HG03066 (cell line): Measurements from ENCODE around the gene AK2.
"Not testable (repeated sequence)": the region's sequence is repeated elsewhere in the genome, so short reads cannot be mapped to it uniquely, and the experiment has no call there.

Experiments
- ATAC-seq: cut with Tn5 transposase; IDR thresholded peaks from one replicate; pipeline ENCODE4 v1.9.1; 2021; ENCODE audit warnings: low read depth; ENCODE audit not compliant: unreplicated experiment

Gene AK2

DNA sequence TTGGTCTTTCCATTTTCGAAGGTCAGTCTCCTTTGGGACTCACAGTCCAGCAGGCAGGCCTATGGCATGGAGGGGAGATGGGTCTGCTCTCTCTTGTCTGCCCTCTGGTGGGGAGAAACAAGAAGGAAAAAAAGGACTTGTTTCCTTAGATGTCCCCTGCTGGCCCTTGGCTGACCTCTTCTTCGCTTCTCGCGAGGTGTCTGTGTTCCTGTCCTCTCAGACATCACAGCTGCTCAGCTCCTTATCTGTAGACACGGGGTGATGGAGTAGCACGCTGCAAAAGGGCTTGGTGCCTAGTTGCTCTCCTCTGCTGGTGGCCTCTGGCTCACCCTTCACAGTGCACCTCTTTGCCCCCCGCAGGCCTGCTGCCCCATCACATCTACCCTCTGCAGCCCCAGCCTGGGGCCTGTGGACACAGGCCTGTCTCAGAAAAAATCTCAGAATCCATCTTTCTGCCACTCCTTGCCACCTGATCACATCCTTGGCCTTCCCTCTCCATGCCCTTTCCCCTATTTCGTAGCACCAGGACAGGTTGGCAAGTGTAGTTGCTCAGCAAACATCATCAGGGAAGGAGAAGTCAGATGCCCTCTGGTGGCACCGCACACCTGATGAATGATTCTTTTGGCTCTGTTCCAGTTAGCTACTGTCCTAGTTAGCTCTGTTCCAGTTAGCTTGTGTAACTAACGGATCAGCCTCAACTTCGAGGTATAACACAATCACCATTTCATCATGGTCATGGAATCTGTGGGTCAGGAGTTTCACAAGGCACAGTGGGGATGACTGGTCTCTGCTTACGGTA lies 18.7 kb upstream of the AK2 start:
- no peak for ATAC-seq

- no peak for ATAC-seq
Observed at GRCh38 chr1:33050221-33051076, 13.8 kb upstream of the AK2 start.

DNA sequence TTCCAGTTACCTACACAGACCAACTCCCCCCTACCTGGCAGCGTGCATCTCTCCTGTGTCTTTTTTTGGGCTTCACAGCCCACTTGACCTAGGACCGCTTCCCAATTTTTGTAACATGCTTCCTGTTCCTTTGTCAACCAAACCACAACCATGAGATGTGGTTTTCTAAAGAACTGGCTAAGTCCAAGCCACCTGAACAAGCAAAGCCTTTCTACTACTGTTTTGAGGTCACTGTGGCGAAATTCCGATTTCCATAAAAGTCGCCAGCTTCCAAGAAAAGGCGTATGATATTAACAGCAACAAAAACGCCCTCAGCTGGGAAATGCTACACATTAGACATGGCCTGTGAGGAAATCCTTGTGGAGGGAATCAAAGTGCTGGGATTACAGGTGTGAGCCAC lies 12.7 kb upstream of the AK2 start:
- ATAC-seq, result no peak

GRCh38 chr1:33048426-33048825 lies 11.7 kb upstream of the AK2 start:
- no peak for ATAC-seq

DNA sequence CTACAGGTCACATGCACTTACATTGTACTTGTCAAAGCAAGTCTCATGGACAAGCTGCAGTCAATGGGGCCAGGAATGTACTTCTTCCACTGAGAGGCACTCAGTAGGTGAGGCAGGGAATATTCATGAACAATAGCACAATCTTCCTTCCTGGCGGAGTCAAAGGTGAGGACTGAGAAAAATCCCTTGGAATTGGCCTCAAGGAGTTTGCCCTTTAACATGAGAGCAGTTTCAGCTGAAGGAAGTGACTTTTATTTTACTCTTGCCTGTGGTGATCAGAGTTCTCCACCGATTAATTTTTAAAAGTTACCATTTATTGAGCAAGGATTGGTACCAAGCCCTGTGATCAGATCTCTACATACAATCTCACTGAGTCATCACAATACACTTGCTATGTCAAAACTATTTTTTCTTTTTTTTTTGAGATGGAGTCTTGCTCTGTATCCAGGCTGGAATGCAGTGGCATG lies 11.2 kb upstream of the AK2 start:
- ATAC-seq, result no peak

GRCh38 chr1:33047290-33047689 lies 10.6 kb upstream of the AK2 start:
- no peak for ATAC-seq

DNA sequence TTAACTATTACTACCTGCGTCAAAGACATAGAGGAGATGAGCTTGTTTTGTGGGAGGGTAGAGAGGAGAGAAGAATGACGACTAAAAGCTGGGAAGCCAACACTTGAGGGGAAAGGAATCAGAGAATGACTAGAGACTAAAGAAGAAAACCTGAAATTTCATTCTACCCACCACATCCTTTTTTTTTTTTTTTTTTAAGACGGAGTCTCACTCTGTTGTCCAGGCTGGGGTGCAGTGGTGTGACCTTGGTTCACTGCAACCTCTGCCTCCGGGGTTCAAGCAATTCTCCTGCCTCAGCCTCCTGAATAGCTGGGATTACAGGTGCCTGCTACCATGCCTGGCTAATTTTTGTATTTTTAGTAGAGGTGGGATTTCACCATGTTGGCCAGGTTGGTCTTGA lies 9.6 kb upstream of the AK2 start:
- ATAC-seq, result not testable (repeated sequence)

DNA sequence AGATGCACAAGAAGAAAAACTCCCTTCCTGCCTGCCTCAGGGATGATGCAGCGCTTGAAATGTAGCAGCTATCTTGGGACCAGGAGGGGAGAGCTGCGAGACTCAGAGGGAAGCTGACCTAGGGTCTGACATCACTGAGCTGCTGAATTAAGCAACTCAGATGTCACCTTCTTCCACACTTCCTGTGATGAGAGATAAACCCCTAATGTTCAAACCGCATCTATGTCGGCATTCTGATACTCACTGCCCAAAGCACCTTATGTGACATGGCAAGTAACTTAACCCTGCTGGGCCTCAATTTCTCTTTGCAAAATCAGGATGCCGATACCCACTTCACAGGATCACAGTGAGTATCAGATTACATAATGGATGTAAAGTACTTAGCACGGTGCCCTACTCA lies 9.1 kb upstream of the AK2 start:
- ATAC-seq, result no peak

- ATAC-seq, result no peak
Observed at GRCh38 chr1:33045246-33045645, 8.6 kb upstream of the AK2 start.

- no peak for ATAC-seq
Observed at GRCh38 chr1:33043267-33044092, 6.8 kb upstream of the AK2 start.

DNA sequence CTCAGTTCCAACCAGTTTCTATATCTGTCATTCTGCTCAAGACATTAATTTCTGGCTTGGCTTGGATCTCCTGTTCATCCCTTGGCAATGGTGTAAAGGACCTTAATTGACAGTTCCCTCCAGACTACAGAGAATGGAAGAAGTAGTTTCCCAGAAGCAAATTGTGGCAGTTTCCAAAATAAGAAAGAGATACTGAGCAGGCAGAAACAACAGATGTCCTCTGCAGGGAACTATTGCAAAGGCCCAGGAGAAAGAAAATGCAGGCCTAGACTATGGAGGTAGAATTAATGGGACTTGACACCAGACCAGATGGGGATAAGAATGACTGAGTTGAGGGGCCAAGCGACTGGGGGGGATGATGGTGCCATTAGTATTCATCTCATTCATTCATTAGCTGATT lies 6.1 kb upstream of the AK2 start:
- no peak for ATAC-seq

DNA sequence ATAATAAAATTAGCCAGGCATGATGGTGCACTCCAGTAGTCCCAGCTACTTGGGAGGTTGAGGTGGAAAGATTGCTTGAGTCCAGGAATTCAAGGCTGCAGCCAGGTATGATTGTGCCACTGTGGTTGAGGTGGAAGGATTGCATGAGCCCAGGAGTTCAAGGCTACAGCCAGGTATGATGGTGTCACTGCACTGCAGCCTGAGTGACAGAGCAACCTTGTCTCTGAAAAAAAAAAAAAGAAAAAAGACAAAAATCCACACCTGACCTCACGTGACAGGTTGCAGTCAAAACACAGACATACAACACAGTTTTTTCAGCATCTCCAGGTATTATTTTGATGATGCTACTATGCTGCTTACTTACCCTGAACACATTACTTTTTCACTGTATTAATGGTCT lies 4.3 kb upstream of the AK2 start:
- no peak for ATAC-seq

DNA sequence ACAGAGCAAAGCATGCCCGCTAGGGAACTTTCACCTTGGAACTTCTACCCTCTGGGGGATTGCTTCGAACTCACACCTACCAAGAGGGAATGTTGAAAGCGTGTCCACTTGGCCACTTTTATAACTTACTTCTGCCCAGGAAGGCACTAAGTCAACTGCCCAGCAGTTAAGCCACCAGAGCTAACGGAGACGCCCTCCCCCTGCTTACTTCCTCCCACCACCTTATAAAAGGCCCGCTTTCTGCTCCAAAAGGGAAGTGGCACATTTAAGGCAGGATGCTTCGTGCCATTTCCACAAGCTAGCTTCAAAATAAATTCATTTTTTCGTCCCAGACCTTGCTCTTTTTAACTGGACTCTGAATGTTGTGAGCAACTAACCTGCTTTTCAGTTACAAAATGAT lies 3.2 kb upstream of the AK2 start:
- ATAC-seq, result no peak

- ATAC-seq, result no peak
Observed at GRCh38 chr1:33036051-33036525, 595 bp downstream of the AK2 start.

DNA sequence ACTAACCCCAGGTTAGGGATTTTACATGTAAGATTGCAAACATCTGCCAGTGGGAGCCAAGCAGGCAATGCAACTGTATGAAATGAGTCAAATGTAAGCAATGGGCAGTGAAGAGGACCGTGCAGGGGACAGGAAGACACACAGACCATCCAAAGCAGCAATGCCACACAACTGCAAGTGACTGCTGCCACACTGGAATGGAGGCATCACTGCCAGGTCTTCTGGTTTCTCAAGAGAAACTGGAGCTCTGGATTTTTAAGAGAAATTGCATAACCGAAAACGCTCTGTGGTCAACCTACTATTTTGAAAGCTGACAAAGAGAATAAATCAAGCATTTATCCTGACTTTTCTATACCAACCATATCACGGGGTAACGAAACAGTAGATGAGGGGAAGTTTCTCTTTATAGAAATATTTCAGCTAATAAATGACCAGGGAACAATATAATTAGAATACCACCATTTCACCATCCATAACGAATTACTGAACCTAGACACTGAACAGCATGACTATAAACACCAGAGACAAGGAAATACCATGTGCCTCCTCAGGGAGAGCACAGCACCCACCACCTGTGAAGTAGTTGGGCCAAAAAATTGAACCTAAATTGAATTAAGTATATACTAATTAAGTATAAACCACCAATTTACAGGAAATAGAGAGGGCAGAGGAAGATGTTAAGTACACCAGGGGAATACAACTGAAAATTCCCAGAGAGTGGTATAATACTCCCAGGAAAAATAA lies 4.4 kb downstream of the AK2 start:
- no peak for ATAC-seq

DNA sequence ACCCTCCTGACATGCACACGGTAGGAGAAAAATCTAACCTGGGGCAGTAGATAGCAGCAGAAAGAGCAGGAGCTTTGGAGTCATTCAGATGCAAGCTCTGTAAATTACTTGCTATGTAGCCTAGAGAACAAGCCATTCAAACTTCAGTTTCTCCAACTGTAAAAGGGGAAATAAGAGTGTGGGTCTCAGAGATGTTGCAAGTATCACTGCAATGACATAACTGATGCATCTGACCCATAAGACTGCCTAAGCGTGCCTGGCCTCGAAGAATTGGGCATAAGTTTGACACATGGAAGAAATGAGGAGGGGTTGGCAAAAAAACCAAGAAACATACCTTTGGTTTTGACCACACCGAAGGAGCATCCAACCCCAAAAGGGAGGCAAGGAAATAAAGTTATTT lies 5.2 kb downstream of the AK2 start:
- ATAC-seq, result no peak

- no peak for ATAC-seq
Observed at GRCh38 chr1:33030575-33030974, 6.1 kb downstream of the AK2 start.

- ATAC-seq, result no peak
Observed at GRCh38 chr1:33029921-33030320, 6.8 kb downstream of the AK2 start.

DNA sequence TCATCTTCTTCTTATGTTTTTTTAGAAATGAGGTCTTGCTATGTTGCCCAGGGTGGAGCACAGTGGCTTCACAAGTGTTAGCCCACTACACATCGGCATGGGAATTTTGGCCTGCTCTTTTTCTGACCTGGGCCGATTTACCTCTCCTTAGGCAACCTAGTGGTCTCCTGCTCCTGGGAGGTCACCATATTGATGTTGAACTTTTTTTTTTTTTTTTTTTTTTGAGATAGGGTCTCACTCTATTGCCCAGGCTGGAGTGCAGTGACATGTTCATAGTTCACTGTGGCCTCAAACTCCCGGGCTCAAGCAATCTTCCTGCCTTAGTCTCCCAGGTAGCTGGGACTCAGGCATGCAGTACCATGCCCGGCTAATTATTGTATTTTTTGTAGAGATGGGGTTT lies 7.5 kb downstream of the AK2 start:
- ATAC-seq, result no peak

GRCh38 chr1:33025761-33026160 lies 10.9 kb downstream of the AK2 start:
- no peak for ATAC-seq
